Putamen (tissue), 1 donor: ENCODE data around the gene POLR2C.

Source experiments
- DNase-seq: peaks from one replicate; pipeline ENCODE4 v3.0.0-alpha.2; 2016; ENCODE audit warnings: low spot score

Gene POLR2C

GRCh38 chr16:57504001-57504400, 41.5 kb downstream of the POLR2C start:
- no peak for DNase-seq

DNA sequence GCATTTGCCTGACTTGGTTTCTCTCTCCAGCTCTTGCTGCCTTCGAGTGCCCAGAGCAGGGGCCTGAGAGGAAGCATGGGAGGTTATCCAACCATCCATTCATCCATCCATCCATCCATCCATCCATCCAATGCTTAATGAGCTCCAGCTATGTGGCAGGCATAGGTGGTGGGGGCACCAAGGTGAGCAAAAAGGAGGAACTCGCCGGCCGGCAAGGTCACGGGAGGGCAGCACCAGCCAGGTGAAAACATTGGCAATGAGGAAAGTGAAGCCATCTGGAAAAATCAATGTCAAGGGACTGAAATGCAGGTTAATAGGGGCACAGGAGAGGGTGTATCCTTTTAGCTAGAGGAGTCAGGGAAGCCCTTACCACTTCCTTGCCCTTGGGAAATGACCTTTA, 42.0 kb downstream of the POLR2C start:
- no peak for DNase-seq

GRCh38 chr16:57505169-57505568, 42.7 kb downstream of the POLR2C start:
- DNase-seq = no peak

GRCh38 chr16:57507136-57508034, 44.9 kb downstream of the POLR2C start:
- DNase-seq = no peak

DNA sequence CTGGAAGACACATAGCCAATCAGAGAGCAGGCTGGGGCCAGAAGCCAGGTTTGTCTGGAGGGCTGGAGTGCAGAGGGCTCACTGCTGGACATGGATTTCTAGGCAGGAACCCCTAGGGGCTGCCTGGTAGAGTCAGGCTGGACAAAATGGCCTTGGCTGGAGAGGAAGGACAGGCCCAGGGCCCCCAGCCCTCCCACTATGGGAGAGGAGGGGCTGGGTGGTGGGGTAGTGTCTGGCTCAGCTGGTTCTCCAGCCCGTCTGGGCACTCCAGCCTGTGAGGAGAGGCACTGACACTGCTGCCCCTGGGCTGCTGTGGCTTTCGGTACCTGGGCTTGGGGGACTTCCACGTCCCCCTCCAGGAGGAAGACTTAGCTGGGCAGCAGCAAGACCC, 45.6 kb downstream of the POLR2C start:
- DNase-seq = no peak

DNA sequence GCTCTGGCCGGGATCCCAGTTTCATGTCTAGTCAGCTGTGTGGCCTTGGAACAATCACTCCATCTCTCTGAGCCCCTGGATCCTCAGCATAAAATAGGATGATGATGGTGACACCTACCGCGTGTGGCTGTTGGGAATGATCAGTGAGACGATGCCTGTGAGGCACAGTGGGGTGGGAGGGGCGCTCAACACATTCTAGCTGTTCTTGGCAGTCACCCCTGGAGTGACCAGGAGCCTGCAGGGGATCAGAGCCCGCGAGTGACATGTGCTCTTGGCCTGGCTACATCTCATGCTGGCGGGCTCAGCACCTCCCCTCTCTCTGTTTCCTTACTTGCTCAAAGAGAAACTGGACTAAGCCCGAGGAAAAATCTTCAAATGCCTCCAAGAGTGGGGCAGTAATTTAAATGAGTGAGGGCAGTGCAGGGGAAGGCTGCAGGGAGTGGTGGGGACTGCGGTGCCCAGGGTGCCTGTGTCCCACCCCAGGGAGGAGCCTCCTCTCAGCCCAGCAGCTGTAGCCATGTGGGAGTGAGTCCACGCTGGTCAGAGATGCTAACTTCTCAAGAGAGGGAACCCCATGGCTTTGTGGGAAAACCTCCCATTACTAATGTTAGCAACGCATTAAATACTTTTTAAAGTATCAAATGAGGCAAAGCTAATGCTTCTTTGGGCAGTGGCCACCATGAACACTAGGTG, 46.9 kb downstream of the POLR2C start:
- DNase-seq = no peak

DNA sequence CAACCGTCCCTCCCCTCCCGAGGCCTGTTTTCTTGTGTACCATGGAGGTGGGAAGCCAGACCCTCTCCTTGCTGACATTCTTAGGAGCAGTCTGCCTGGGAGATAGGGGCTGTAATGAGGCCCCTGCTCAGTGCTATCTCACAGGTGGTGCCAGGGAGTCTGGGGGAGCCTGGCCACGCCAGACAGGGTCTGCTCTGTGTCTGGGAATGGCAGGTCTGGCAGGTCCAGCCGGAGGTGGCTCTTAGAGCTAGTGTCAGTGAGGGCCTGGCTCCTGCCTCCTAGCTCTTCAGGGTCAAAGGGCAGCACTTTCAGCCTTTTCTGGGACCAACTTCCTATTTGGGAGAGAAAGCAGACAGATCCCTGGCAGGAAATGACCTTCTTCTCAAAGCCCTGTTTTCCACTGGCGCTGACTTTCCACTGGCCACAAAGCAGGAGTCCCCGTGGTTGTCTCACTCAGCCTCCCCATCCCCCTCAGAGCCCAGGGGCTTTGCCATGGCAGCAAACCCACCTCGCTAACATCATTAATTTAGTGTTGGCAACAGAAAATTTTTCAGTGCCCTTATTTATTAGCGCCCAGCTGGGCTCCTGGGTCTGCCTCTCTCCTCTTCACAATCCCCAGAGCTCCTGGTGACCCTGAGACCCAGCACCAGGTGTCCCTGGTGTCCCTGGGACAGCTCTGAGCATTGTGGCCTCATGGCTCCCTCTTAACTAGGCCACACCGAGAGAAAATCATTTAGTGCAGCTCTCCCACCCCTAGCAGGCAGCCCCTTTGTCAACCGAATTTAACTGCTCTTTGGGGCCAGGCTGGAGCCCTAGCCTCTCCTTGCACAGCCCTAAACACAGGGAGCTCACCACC, 47.8 kb downstream of the POLR2C start:
- no peak for DNase-seq

DNA sequence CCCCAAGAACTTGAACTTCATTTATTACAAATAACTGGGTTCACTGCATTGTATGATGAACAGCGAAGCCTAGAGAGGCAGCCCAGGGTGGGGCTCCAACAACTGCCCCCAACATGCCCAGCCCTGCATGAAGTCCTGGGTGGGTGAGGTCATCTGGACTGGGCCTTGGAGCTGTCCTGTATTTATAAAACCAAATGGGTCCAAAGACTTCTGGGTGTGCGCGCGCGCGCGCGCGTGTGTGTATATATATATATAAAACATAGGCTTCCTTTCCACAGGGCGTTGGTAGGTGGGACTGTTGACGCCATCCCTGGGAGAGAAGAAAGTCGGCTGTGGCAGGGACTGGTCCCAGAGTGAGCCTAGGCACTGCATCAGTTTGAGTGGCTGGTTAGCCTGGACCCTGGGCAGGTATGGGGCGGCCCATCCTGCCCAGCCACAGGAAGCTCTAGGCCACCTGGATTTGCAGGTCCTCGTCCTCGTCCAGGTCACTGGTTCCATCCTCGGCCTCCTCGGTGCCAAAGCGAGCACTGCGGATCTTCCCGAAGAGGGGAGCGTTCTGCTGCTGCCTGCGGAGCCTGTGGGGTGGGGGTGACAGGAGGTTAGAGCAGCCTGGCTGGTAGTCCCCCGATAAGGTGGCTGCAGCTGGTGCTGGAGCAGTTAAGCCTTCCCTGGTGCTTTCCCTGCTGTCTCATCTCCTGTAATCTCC, 50.0 kb downstream of the POLR2C start:
- no peak for DNase-seq

- DNase-seq = no peak
These were observed 51.1 kb downstream of the POLR2C start for GRCh38 chr16:57513371-57514102.

DNA sequence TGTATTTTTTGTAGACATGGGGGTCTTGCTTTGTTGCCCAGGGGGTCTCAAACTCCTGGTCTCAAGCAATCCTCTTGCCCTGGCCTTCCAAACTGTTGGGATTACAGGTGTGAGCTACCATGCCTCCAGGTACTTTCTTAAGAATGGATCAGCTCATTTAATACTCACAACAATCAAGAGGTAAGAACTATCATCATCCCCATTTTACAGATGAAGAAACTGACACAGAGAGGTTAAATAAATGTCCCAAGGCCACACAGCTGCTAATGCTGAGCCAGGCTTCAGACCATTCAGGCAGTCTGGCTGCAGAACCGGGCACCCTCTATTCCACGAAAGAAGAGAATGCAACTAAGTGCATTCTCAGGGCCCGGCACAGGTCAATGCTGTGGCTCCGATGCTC, 51.9 kb downstream of the POLR2C start:
- no peak for DNase-seq

DNA sequence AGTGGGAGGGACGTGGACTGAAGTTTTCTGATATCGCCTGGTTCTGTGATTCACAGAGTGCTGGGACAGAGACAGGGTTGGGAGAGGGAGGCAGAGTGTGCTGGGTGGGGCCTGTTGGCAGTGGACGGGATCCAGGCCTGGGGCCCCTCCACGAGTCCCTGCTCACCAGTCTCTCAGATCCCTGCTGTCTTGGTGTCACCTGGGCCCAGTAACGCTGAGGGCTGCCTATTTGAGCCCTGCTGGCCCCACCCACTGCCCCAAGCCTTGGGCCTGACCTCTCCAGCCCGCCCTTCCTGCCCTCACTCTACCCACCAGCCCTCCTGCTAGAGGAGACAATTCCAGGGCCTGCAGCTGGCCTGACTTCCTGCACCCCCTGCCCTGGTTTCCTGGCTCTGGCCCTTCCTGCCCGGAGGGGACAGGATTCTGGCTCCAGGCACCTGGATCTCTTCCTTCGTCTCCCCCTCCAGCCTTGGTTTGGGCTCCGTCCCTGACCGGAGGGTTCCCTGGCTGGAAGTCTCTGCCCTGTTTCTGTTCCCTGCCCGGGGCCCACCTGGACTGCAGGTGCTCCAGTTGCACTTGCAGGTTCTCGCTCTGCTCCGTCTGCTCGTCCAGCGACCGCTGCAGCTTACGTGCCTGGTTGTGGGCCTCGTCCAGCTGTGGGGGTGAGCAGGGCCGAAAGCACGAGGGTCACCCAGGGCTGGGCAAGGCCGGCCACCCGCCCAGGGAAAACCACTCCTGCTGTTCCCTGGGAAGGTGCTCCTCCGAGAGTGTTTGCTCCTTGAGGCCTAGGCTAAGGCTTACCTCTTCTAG, 52.5 kb downstream of the POLR2C start:
- DNase-seq = no peak

GRCh38 chr16:57516176-57516725, 53.8 kb downstream of the POLR2C start:
- no peak for DNase-seq

DNA sequence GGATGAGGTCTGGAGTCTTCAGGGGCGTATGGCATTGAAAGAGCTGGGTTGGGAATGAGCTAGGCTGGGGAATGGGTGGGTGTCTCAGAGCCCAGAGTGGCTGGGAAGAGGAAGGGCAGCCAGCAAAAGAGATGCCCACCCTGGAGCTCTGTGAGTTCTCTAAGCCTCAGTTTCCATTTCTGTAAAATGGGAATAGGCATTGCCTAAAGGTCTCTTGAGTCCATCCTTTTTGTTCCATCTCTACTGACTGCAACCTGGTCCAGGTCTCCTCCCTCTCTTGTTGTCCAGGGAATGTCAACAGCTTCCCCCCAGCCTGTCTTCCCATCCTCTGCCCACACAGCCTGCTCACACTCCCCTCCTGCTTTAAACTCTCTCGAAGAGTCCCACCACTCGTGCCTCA, 54.3 kb downstream of the POLR2C start:
- DNase-seq = no peak

DNA sequence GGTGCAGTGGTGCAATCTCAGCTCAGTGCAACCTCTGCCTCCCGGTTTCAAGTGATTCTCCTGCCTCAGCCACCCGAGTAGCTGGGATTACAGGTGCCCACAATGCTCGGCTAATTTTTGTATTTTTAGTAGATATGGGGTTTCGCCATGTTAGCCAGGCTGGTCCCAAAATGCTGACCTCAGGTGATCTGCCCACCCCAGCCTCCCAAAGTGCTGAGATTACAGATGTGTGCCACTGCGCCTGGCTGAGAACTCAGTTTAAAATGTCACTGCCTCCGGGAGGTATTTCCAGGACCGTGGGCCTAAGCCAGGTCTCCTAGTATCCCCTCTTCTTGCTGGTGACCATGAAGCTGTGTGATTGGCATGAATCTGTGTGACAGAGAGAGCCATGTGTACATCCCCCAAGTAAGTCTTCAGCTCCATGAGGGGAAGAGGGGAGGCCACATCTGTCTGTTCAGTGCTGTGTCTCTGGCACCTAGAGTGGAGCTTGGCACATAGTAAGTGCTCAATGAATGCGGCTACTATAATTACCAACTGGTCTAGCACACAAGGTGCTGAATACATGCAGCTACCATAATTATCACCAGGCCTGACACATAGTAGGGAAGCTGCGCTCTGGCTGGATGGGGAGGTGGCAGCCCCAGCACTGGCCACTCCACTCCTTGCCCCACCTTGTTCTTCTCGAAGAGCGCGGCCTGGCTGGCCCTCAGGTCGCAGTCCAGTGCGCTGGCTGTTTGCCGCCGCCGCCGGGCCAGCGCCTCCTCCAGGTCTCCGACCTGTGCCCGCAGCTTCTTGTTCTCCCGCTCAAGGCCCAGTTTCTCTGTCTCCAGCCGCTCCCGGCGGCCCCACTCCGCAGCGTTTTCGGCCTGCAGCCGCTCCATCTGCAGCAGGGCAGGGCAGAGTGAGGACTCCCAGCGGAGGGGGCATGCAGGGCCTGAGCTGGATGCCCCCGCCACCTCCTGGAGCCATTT, 55.2 kb downstream of the POLR2C start:
- DNase-seq = no peak

DNA sequence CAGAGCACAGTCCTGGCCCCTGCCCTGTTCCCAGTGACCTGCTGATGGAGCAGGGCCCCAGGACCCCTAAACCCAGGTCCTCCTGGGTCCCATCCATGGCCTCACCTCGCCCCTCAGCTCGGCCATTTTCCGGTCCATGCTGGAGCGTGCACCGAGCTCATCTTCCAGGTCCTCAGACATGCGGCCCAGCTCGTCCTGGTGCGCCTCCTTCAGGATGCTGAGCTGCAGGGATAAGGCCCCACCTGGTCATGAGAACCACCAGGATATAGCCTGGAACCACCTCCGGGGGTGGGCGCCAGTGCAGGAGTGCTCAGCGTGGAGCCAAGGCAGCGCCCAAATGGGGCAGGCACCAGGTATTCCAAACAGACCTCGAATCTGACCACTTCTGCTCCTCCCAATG, 56.0 kb downstream of the POLR2C start:
- DNase-seq = no peak

DNA sequence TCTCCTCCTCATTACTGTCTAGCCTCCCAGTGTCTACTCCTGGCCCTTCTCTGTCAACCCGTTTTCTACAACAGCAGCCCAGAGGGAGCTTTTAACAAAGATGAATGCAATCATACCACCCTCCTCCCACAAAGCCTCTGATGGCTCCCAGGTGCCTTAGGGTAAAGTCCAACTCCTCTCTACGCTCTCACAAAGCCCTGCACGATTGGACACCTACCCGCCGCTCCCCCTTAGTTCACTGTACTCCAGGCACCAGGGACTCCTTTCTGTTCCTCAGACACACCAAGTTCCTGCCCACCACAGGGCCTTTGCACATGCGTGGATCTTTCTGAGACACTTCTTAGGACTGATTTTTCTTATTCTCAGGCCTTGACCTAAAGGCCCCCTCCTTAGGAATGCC, 56.4 kb downstream of the POLR2C start:
- no peak for DNase-seq

DNA sequence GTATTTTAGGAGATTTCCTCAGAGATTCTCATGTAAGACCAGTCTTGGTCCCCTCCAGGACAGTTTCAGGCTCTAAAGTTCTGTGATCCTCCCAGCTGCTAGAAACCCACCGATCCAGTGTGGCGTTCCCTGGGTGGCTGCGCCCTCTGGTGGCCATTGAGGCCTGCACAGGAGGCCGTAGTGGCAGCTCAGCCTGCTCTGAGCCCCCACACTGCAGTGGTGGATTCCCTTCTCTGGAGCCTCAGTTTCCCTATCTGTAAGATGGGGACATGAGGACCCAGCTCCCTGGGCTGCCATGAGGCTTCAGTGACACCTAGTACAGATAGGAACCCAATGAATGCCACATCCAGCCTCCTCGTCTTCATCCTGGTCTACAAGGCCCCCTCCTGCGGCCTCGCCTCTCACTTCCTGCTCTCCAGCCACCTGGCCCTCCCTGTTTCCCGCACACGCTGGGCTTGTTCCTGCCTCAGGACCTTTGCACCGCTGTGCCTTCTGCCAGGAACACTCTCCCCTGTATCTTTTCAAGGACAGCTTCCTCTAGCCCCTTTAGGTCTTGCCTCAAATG, 57.4 kb downstream of the POLR2C start:
- peak; percentile 49 for DNase-seq
